GM21381 (cell line): ENCODE measurements around the gene ZNF277.

Experiments used
- ATAC-seq: cut with Tn5 transposase; IDR thresholded peaks from one replicate; pipeline ENCODE4 v1.9.1; 2021; ENCODE audit warnings: mild to moderate bottlenecking, moderate library complexity; ENCODE audit not compliant: unreplicated experiment

ZNF277 gene

GRCh38 chr7:112252141-112252540 is 45.6 kb downstream of the ZNF277 start:
- no peak for ATAC-seq

- no peak for ATAC-seq
Measured at GRCh38 chr7:112252691-112253090, 46.2 kb downstream of the ZNF277 start.

- no peak for ATAC-seq
Measured at GRCh38 chr7:112254156-112254555, 47.7 kb downstream of the ZNF277 start.

- no peak for ATAC-seq
Measured at GRCh38 chr7:112254709-112255387, 48.4 kb downstream of the ZNF277 start.

- ATAC-seq = no peak
Measured at GRCh38 chr7:112255388-112255720, 48.9 kb downstream of the ZNF277 start.

- ATAC-seq = no peak
Measured at GRCh38 chr7:112257073-112257472, 50.6 kb downstream of the ZNF277 start.

GRCh38 chr7:112260911-112261310 is 54.4 kb downstream of the ZNF277 start:
- no peak for ATAC-seq

- no peak for ATAC-seq
Measured at GRCh38 chr7:112262036-112262435, 55.5 kb downstream of the ZNF277 start.

- ATAC-seq = no peak
Measured at GRCh38 chr7:112262855-112263487, 56.5 kb downstream of the ZNF277 start.

GRCh38 chr7:112263519-112263918 is 57.0 kb downstream of the ZNF277 start:
- ATAC-seq = no peak

- no peak for ATAC-seq
Measured at GRCh38 chr7:112266141-112266540, 59.6 kb downstream of the ZNF277 start.

GRCh38 chr7:112266595-112267270 is 60.2 kb downstream of the ZNF277 start:
- no peak for ATAC-seq

- no peak for ATAC-seq
Measured at GRCh38 chr7:112267944-112268691, 61.6 kb downstream of the ZNF277 start.

- no peak for ATAC-seq
Measured at GRCh38 chr7:112271162-112271561, 64.7 kb downstream of the ZNF277 start.

GRCh38 chr7:112272921-112273561 is 66.5 kb downstream of the ZNF277 start:
- no peak for ATAC-seq

- ATAC-seq = no peak
Measured at GRCh38 chr7:112279042-112279441, 72.5 kb downstream of the ZNF277 start.

- ATAC-seq = no peak
Measured at GRCh38 chr7:112280267-112280666, 73.8 kb downstream of the ZNF277 start.

GRCh38 chr7:112282476-112283188 is 76.1 kb downstream of the ZNF277 start:
- no peak for ATAC-seq

GRCh38 chr7:112283382-112283910 is 77.0 kb downstream of the ZNF277 start:
- peak; percentile 68 for ATAC-seq
